GM20000 (cell line): Measurements from ENCODE around the gene MS4A3.
"Not testable (repeated sequence)": the region's sequence is repeated elsewhere in the genome, so short reads cannot be mapped to it uniquely, and the experiment has no call there.

Source experiments
- DNase-seq: peaks from one replicate; pipeline ENCODE4 v3.0.0; 2012; ENCODE audit warnings: low spot score
- CTCF ChIP-seq: IDR thresholded peaks from 2 replicates; pipeline ENCODE4 v1.5.1; 2012; ENCODE audit warnings: mild to moderate bottlenecking, control low read depth; ENCODE audit errors: extremely low read depth, missing control alignments

The MS4A3 gene

GRCh38 chr11:60059052-60059451, 2.6 kb downstream of the MS4A3 start:
- no peak for DNase-seq
- TF ChIP-seq CTCF = no peak

- TF ChIP-seq CTCF = no peak
- no peak for DNase-seq
Measured at GRCh38 chr11:60059521-60060240, 3.2 kb downstream of the MS4A3 start.

- TF ChIP-seq CTCF = no peak
- no peak for DNase-seq
Measured at GRCh38 chr11:60064111-60064510, 7.6 kb downstream of the MS4A3 start.

GRCh38 chr11:60065801-60066200, 9.3 kb downstream of the MS4A3 start:
- TF ChIP-seq CTCF = no peak
- no peak for DNase-seq

GRCh38 chr11:60069450-60069849, 13.0 kb downstream of the MS4A3 start:
- DNase-seq = no peak
- TF ChIP-seq CTCF = no peak

- DNase-seq = not testable (repeated sequence)
Measured at GRCh38 chr11:60071644-60072043, 15.2 kb downstream of the MS4A3 start.

- TF ChIP-seq CTCF = no peak
Measured at GRCh38 chr11:60077216-60077817, 20.9 kb downstream of the MS4A3 start.

GRCh38 chr11:60077981-60078380, 21.5 kb downstream of the MS4A3 start:
- no peak for DNase-seq
- no peak for TF ChIP-seq CTCF

More at GRCh38 chr11:60077216-60077817, 20.9 kb downstream of the MS4A3 start:
- no peak for DNase-seq
